Measurements from ENCODE around the gene INPP5B.

INPP5B gene

GRCh38 chr1:37868466-37868865 is 78.4 kb downstream of the INPP5B start:
- Histone ChIP-seq H2BK5ac (ENCODE audit: low read depth, low read length, poor library complexity) (no peak overlapping the region), H3K18ac (ENCODE audit: low read length) (no peak overlapping the region), H3K79me1 (ENCODE audit: low read length) (no peaks in the 10 kb centered on the region), H3K9me3 (ENCODE audit: insufficient read depth, low read depth, low read length) (no peaks in the 10 kb centered on the region), H2AK5ac (ENCODE audit: low read length) (no peak overlapping the region), H2BK12ac (ENCODE audit: low read length) (no peak overlapping the region), H4K8ac (ENCODE audit: low read depth, low read length) (no peak overlapping the region), H3K23ac (ENCODE audit: low read length) (no peak overlapping the region), H3K9ac (ENCODE audit: low read length) (no peak overlapping the region), H3K4me2 (ENCODE audit: low read length) (no peak overlapping the region), H2BK120ac (ENCODE audit: insufficient read depth, low read length, poor library complexity) (no peak overlapping the region), H3K27ac (ENCODE audit: low read depth, low read length) (no peak overlapping the region), H3K36me3 (ENCODE audit: control insufficient read depth in 1 of 2, insufficient read depth in 2 of 2, low read length in 2 of 2) (peaks cover 15 to 34% of the 10 kb centered on the region in 2 experiments), H3K4ac (ENCODE audit: low read depth, low read length) (no peak overlapping the region), H3K79me2 (ENCODE audit: control insufficient read depth, insufficient read depth, low read length, poor library complexity) (no peaks in the 10 kb centered on the region), H3K4me1 (ENCODE audit: control insufficient read depth in 1 of 2, insufficient read depth in 2 of 2, low read length in 2 of 2) (no peaks in the 10 kb centered on the region), H3K14ac (ENCODE audit: low read length) (no peak overlapping the region), H3K4me3 (ENCODE audit: low read depth, low read length) (no peak overlapping the region), H2AFZ (ENCODE audit: insufficient read depth, low read length, poor library complexity) (no peak overlapping the region), H4K12ac (ENCODE audit: low read depth, low read length) (no peak overlapping the region), H3K27me3 (ENCODE audit: insufficient read depth, low read length) (no peaks in the 10 kb centered on the region), H4K91ac (ENCODE audit: low read depth, low read length) (no peak overlapping the region)
- peak; percentile 34 to 38 for DNase-seq
- WGBS (ENCODE audit: extremely low coverage, insufficient coverage, insufficient read length), result no CpG with 5 or more reads among the region's 2 CpGs

GRCh38 chr1:37867784-37868183 is 79.1 kb downstream of the INPP5B start:
- no peaks in the 10 kb centered on the region for H3K4me1 ChIP-seq (ENCODE audit: control insufficient read depth in 1 of 2, insufficient read depth in 2 of 2, low read length in 2 of 2)

GRCh38 chr1:37866491-37866890 is 80.4 kb downstream of the INPP5B start:
- Histone ChIP-seq H2BK12ac (ENCODE audit: low read length) (no peak overlapping the region), H3K9me3 (ENCODE audit: insufficient read depth, low read depth, low read length) (peaks cover 1% of the 10 kb centered on the region), H3K27me3 (ENCODE audit: insufficient read depth, low read length) (no peaks in the 10 kb centered on the region), H3K27ac (ENCODE audit: low read depth, low read length) (no peak overlapping the region), H3K4me2 (ENCODE audit: low read length) (no peak overlapping the region), H3K9ac (ENCODE audit: low read length) (no peak overlapping the region), H2BK5ac (ENCODE audit: low read depth, low read length, poor library complexity) (no peak overlapping the region), H3K4me1 (ENCODE audit: control insufficient read depth in 1 of 2, insufficient read depth in 2 of 2, low read length in 2 of 2) (no peaks in the 10 kb centered on the region), H4K8ac (ENCODE audit: low read depth, low read length) (no peak overlapping the region), H3K79me1 (ENCODE audit: low read length) (no peaks in the 10 kb centered on the region), H4K12ac (ENCODE audit: low read depth, low read length) (no peak overlapping the region), H3K4ac (ENCODE audit: low read depth, low read length) (no peak overlapping the region), H3K18ac (ENCODE audit: low read length) (no peak overlapping the region), H3K4me3 (ENCODE audit: low read depth, low read length) (no peak overlapping the region), H2BK120ac (ENCODE audit: insufficient read depth, low read length, poor library complexity) (no peak overlapping the region), H3K23ac (ENCODE audit: low read length) (no peak overlapping the region), H3K36me3 (ENCODE audit: control insufficient read depth in 1 of 2, insufficient read depth in 2 of 2, low read length in 2 of 2) (peaks cover 13 to 30% of the 10 kb centered on the region in 2 experiments), H4K91ac (ENCODE audit: low read depth, low read length) (no peak overlapping the region), H3K14ac (ENCODE audit: low read length) (no peak overlapping the region), H2AFZ (ENCODE audit: insufficient read depth, low read length, poor library complexity) (no peak overlapping the region), H3K79me2 (ENCODE audit: control insufficient read depth, insufficient read depth, low read length, poor library complexity) (no peaks in the 10 kb centered on the region), H2AK5ac (ENCODE audit: low read length) (no peak overlapping the region)
- no peak for DNase-seq
- WGBS (ENCODE audit: extremely low coverage, insufficient coverage, insufficient read length), result no CpG with 5 or more reads among the region's 1 CpG

More at GRCh38 chr1:37867784-37868183, 79.1 kb downstream of the INPP5B start:
- Histone ChIP-seq H2BK5ac (ENCODE audit: low read depth, low read length, poor library complexity) (no peak overlapping the region), H3K79me2 (ENCODE audit: control insufficient read depth, insufficient read depth, low read length, poor library complexity) (no peaks in the 10 kb centered on the region), H3K4ac (ENCODE audit: low read depth, low read length) (no peak overlapping the region), H3K23ac (ENCODE audit: low read length) (no peak overlapping the region), H2AK5ac (ENCODE audit: low read length) (no peak overlapping the region), H3K36me3 (ENCODE audit: control insufficient read depth in 1 of 2, insufficient read depth in 2 of 2, low read length in 2 of 2) (peaks cover 15 to 33% of the 10 kb centered on the region in 2 experiments), H3K14ac (ENCODE audit: low read length) (no peak overlapping the region), H4K12ac (ENCODE audit: low read depth, low read length) (no peak overlapping the region), H3K9me3 (ENCODE audit: insufficient read depth, low read depth, low read length) (peaks cover 1% of the 10 kb centered on the region), H2AFZ (ENCODE audit: insufficient read depth, low read length, poor library complexity) (no peak overlapping the region), H3K79me1 (ENCODE audit: low read length) (no peaks in the 10 kb centered on the region), H2BK12ac (ENCODE audit: low read length) (no peak overlapping the region), H3K27me3 (ENCODE audit: insufficient read depth, low read length) (no peaks in the 10 kb centered on the region), H3K4me2 (ENCODE audit: low read length) (no peak overlapping the region), H4K91ac (ENCODE audit: low read depth, low read length) (no peak overlapping the region), H2BK120ac (ENCODE audit: insufficient read depth, low read length, poor library complexity) (no peak overlapping the region), H3K27ac (ENCODE audit: low read depth, low read length) (no peak overlapping the region), H4K8ac (ENCODE audit: low read depth, low read length) (no peak overlapping the region), H3K9ac (ENCODE audit: low read length) (no peak overlapping the region), H3K4me3 (ENCODE audit: low read depth, low read length) (no peak overlapping the region), H3K18ac (ENCODE audit: low read length) (no peak overlapping the region)
- no peak for DNase-seq
- WGBS (ENCODE audit: extremely low coverage, insufficient coverage, insufficient read length), result no CpG with 5 or more reads among the region's 6 CpGs

GRCh38 chr1:37865348-37866120 is 81.3 kb downstream of the INPP5B start:
- no peak overlapping the region for H2BK12ac ChIP-seq (ENCODE audit: low read length)
- no peaks in the 10 kb centered on the region for H3K4me1 ChIP-seq (ENCODE audit: control insufficient read depth in 1 of 2, insufficient read depth in 2 of 2, low read length in 2 of 2)
- H4K91ac ChIP-seq (ENCODE audit: low read depth, low read length), result no peak overlapping the region
- no peak overlapping the region for H3K4ac ChIP-seq (ENCODE audit: low read depth, low read length)
- no CpG with 5 or more reads among the region's 6 CpGs for WGBS (ENCODE audit: extremely low coverage, insufficient coverage, insufficient read length)
- H2BK5ac ChIP-seq (ENCODE audit: low read depth, low read length, poor library complexity), result no peak overlapping the region
- H3K27me3 ChIP-seq (ENCODE audit: insufficient read depth, low read length), result no peaks in the 10 kb centered on the region
- H3K9ac ChIP-seq (ENCODE audit: low read length), result no peak overlapping the region
- no peak overlapping the region for H3K18ac ChIP-seq (ENCODE audit: low read length)
- no peaks in the 10 kb centered on the region for H3K79me1 ChIP-seq (ENCODE audit: low read length)
- H3K79me2 ChIP-seq (ENCODE audit: control insufficient read depth, insufficient read depth, low read length, poor library complexity), result no peaks in the 10 kb centered on the region
- H3K4me2 ChIP-seq (ENCODE audit: low read length), result no peak overlapping the region
- H2AFZ ChIP-seq (ENCODE audit: insufficient read depth, low read length, poor library complexity), result no peak overlapping the region
- no peak overlapping the region for H3K23ac ChIP-seq (ENCODE audit: low read length)
- H2AK5ac ChIP-seq (ENCODE audit: low read length), result no peak overlapping the region
- H4K12ac ChIP-seq (ENCODE audit: low read depth, low read length), result no peak overlapping the region
- H3K9me3 ChIP-seq (ENCODE audit: insufficient read depth, low read depth, low read length), result peaks cover 1% of the 10 kb centered on the region
- H3K14ac ChIP-seq (ENCODE audit: low read length), result no peak overlapping the region
- no peak overlapping the region for H3K4me3 ChIP-seq (ENCODE audit: low read depth, low read length)
- no peak overlapping the region for H4K8ac ChIP-seq (ENCODE audit: low read depth, low read length)
- DNase-seq, result no peak
- H3K27ac ChIP-seq (ENCODE audit: low read depth, low read length), result no peak overlapping the region
- no peak overlapping the region for H2BK120ac ChIP-seq (ENCODE audit: insufficient read depth, low read length, poor library complexity)
- peaks cover 13 to 32% of the 10 kb centered on the region in 2 experiments for H3K36me3 ChIP-seq (ENCODE audit: control insufficient read depth in 1 of 2, insufficient read depth in 2 of 2, low read length in 2 of 2)

Measured in trophoblast cell (in vitro differentiated cells and primary cell).